ENCODE measurements around the gene HSD17B14. TPM values are rescaled to one million over a fixed set of nuclear protein-coding genes. Genes with fewer than 3 reads are reported as not detected.

The HSD17B14 gene
- total and polyA plus RNA-seq, 9 of the 15 experiments (the other 6 are each of a cell fraction or from before 2014, with no cell fraction given): 0.16 TPM; not detected in 8

- TF ChIP-seq E2F5 (CRISPR knock-in tag; IDR thresholded peaks at IDR 0.05) (peak; percentile 56; the same call in 1 of the 2 replicates), SNIP1 (IDR thresholded peaks at IDR 0.05; ENCODE audit: low read depth) (peak; percentile 60; the same call in 1 of the 2 replicates), ZBTB5 (IDR thresholded peaks at IDR 0.05) (no peak), ZNF347 (CRISPR knock-in tag; IDR thresholded peaks at IDR 0.05; ENCODE audit: low read depth) (no peak), GTF2E2 (tag; IDR thresholded peaks at IDR 0.05) (peak; percentile 94), THRA (IDR thresholded peaks at IDR 0.05) (no peak), MGA (IDR thresholded peaks at IDR 0.05) (no peak), ZNF668 (CRISPR knock-in tag; IDR thresholded peaks at IDR 0.05) (no peak), NCOR1 (IDR thresholded peaks at IDR 0.05) (peak; percentile 78), C11orf30 (IDR thresholded peaks at IDR 0.05; ENCODE audit: low read depth) (peak; percentile 96), ATF4 (CRISPR knock-in tag; IDR thresholded peaks at IDR 0.05) (no peak)
Measured at GRCh38 chr19:48872182-48872883, 36.0 kb upstream of the HSD17B14 start, which contains the start of gene PPP1R15A (continued).

Data from K562 (cell line).